Right atrium auricular region (tissue), 2 donors: ENCODE data around the gene OR52A5. TPM values are rescaled to one million over a fixed set of nuclear protein-coding genes. Genes with fewer than 3 reads are reported as not detected.

Source experiments
- DNase-seq: peaks from one replicate; pipeline ENCODE4 v3.0.0-alpha.2; 2019; ENCODE audit warnings: low spot score
- H3K27ac ChIP-seq, 2 donors: fragments of 200-600 bp; sonication (generic); 1 replicate in 1 of 2; 2 replicates in 1 of 2; pipeline ENCODE4 v1.5.1; 2016 to 2019
- H3K27me3 ChIP-seq, 2 donors: fragments of 200-600 bp; sonication (generic); one replicate each; pipeline versions ENCODE4 v1.5.1 to v1.6.0; 2017 to 2019
- H3K36me3 ChIP-seq: fragments of 200-600 bp; sonication (generic); one replicate; pipeline ENCODE4 v1.5.1; 2016
- H3K4me1 ChIP-seq, 2 donors: fragments of 200-600 bp; sonication (generic); one replicate each; pipeline versions ENCODE4 v1.5.1 to v1.6.0; 2017 to 2019
- H3K4me3 ChIP-seq, 2 donors: fragments of 200-600 bp; sonication (generic); 1 replicate in 1 of 2; 2 replicates in 1 of 2; pipeline ENCODE4 v1.5.1; 2017 to 2019; ENCODE audit warnings: mild to moderate bottlenecking in 1 of 2, moderate library complexity in 1 of 2
- H3K9me3 ChIP-seq, 2 donors: fragments of 200-600 bp; sonication (generic); one replicate each; pipeline ENCODE4 v1.5.1; 2019
- CTCF ChIP-seq, 2 donors: fragments of 200-600 bp; sonication (generic); IDR thresholded peaks; one replicate each; pipeline ENCODE4 v1.5.1; 2019; ENCODE audit warnings: antibody characterized with exemption in 2 of 2
- total RNA-seq, 2 donors: library from RNA; depleted of rRNA; stranded (reverse); fragments of >200 nt; gene quantifications; one replicate each; pipeline ENCODE4 v1.1.0, GENCODE V29; 2016

OR52A5 gene
- total RNA-seq, 2 donors from 2014 or later: not detected

- H3K9me3 ChIP-seq: no peaks in the 10 kb centered on the region
- H3K4me3 ChIP-seq: no peak overlapping the region
- H3K27me3 ChIP-seq: no peaks in the 10 kb centered on the region
- TF ChIP-seq CTCF (IDR thresholded peaks at IDR 0.05): no peak
- no peak for DNase-seq
- no peak overlapping the region for H3K27ac ChIP-seq
- H3K4me1 ChIP-seq: no peaks in the 10 kb centered on the region
- H3K36me3 ChIP-seq: no peaks in the 10 kb centered on the region
Observed at GRCh38 chr11:5096011-5096410, 42.1 kb downstream of the OR52A5 start.

GRCh38 chr11:5092821-5093585 lies 45.2 kb downstream of the OR52A5 start:
- Histone ChIP-seq H3K9me3 (no peaks in the 10 kb centered on the region), H3K4me1 (no peaks in the 10 kb centered on the region), H3K27ac (no peak overlapping the region), H3K4me3 (no peak overlapping the region), H3K27me3 (no peaks in the 10 kb centered on the region), H3K36me3 (no peaks in the 10 kb centered on the region)
- no peak for TF ChIP-seq CTCF (IDR thresholded peaks at IDR 0.05)
- no peak for DNase-seq

- Histone ChIP-seq H3K4me1 (no peaks in the 10 kb centered on the region), H3K36me3 (no peaks in the 10 kb centered on the region), H3K27ac (no peak overlapping the region), H3K4me3 (no peak overlapping the region), H3K9me3 (no peaks in the 10 kb centered on the region), H3K27me3 (no peaks in the 10 kb centered on the region)
- no peak for DNase-seq
- TF ChIP-seq CTCF (IDR thresholded peaks at IDR 0.05): no peak
Observed at GRCh38 chr11:5090668-5091067, 47.5 kb downstream of the OR52A5 start.

- Histone ChIP-seq H3K4me1 (no peaks in the 10 kb centered on the region), H3K27ac (no peak overlapping the region), H3K9me3 (no peaks in the 10 kb centered on the region), H3K27me3 (no peaks in the 10 kb centered on the region), H3K4me3 (no peak overlapping the region), H3K36me3 (no peaks in the 10 kb centered on the region)
- no peak for TF ChIP-seq CTCF (IDR thresholded peaks at IDR 0.05)
- DNase-seq: no peak
Observed at GRCh38 chr11:5088556-5088955, 49.6 kb downstream of the OR52A5 start.

- no peak for TF ChIP-seq CTCF (IDR thresholded peaks at IDR 0.05)
- Histone ChIP-seq H3K27me3 (no peaks in the 10 kb centered on the region), H3K4me1 (no peaks in the 10 kb centered on the region), H3K36me3 (no peaks in the 10 kb centered on the region), H3K9me3 (no peaks in the 10 kb centered on the region), H3K4me3 (no peak overlapping the region), H3K27ac (no peak overlapping the region)
- no peak for DNase-seq
Observed at GRCh38 chr11:5083602-5084001, 54.6 kb downstream of the OR52A5 start.

- Histone ChIP-seq H3K4me3 (no peak overlapping the region), H3K9me3 (no peaks in the 10 kb centered on the region), H3K27ac (no peak overlapping the region), H3K36me3 (no peaks in the 10 kb centered on the region), H3K27me3 (no peaks in the 10 kb centered on the region), H3K4me1 (no peaks in the 10 kb centered on the region)
- no peak for DNase-seq
- no peak for TF ChIP-seq CTCF (IDR thresholded peaks at IDR 0.05)
Observed at GRCh38 chr11:5081405-5081804, 56.8 kb downstream of the OR52A5 start.
